Right atrium auricular region (tissue), 2 donors: Measurements from ENCODE around the gene ADAMTS2. TPM values are rescaled to one million over a fixed set of nuclear protein-coding genes. Genes with fewer than 3 reads are reported as not detected.
A peak's percentile ranks its signal among the peaks of the same experiment; 100 is the strongest.

Experiments used
- DNase-seq: peaks from one replicate; pipeline ENCODE4 v3.0.0-alpha.2; 2019; ENCODE audit warnings: low spot score
- H3K27ac ChIP-seq, 2 donors: fragments of 200-600 bp; sonication (generic); 1 replicate in 1 of 2; 2 replicates in 1 of 2; pipeline ENCODE4 v1.5.1; 2016 to 2019
- H3K27me3 ChIP-seq, 2 donors: fragments of 200-600 bp; sonication (generic); one replicate each; pipeline versions ENCODE4 v1.5.1 to v1.6.0; 2017 to 2019
- H3K36me3 ChIP-seq: fragments of 200-600 bp; sonication (generic); one replicate; pipeline ENCODE4 v1.5.1; 2016
- H3K4me1 ChIP-seq, 2 donors: fragments of 200-600 bp; sonication (generic); one replicate each; pipeline versions ENCODE4 v1.5.1 to v1.6.0; 2017 to 2019
- H3K4me3 ChIP-seq, 2 donors: fragments of 200-600 bp; sonication (generic); 1 replicate in 1 of 2; 2 replicates in 1 of 2; pipeline ENCODE4 v1.5.1; 2017 to 2019; ENCODE audit warnings: mild to moderate bottlenecking in 1 of 2, moderate library complexity in 1 of 2
- H3K9me3 ChIP-seq, 2 donors: fragments of 200-600 bp; sonication (generic); one replicate each; pipeline ENCODE4 v1.5.1; 2019
- CTCF ChIP-seq, 2 donors: fragments of 200-600 bp; sonication (generic); IDR thresholded peaks; one replicate each; pipeline ENCODE4 v1.5.1; 2019; ENCODE audit warnings: antibody characterized with exemption in 2 of 2
- total RNA-seq, 2 donors: library from RNA; depleted of rRNA; stranded (reverse); fragments of >200 nt; gene quantifications; one replicate each; pipeline ENCODE4 v1.1.0, GENCODE V29; 2016

The ADAMTS2 gene
- total RNA-seq, 2 donors from 2014 or later, result 13.6 to 13.7 TPM

- Histone ChIP-seq H3K4me3 (no peak overlapping the region), H3K36me3 (no peaks in the 10 kb centered on the region), H3K4me1 (peaks cover 0 to 15% of the 10 kb centered on the region in 2 donors), H3K9me3 (no peaks in the 10 kb centered on the region), H3K27ac (no peak overlapping the region), H3K27me3 (no peaks in the 10 kb centered on the region)
- no peak for DNase-seq
- no peak for TF ChIP-seq CTCF (IDR thresholded peaks at IDR 0.05)
These were observed 174.7 kb downstream of the ADAMTS2 start for GRCh38 chr5:179170606-179171005.

GRCh38 chr5:179169836-179170235, 175.4 kb downstream of the ADAMTS2 start:
- TF ChIP-seq CTCF (IDR thresholded peaks at IDR 0.05), result no peak
- Histone ChIP-seq H3K4me1 (peaks cover 0 to 15% of the 10 kb centered on the region in 2 donors), H3K4me3 (no peak overlapping the region), H3K27me3 (no peaks in the 10 kb centered on the region), H3K9me3 (no peaks in the 10 kb centered on the region), H3K27ac (no peak overlapping the region), H3K36me3 (no peaks in the 10 kb centered on the region)
- DNase-seq, result no peak

GRCh38 chr5:179168664-179169063, 176.6 kb downstream of the ADAMTS2 start:
- DNase-seq, result no peak
- Histone ChIP-seq H3K27me3 (no peaks in the 10 kb centered on the region), H3K27ac (no peak overlapping the region), H3K4me3 (no peak overlapping the region), H3K9me3 (no peaks in the 10 kb centered on the region), H3K36me3 (no peaks in the 10 kb centered on the region), H3K4me1 (peaks cover 0 to 15% of the 10 kb centered on the region in 2 donors)
- TF ChIP-seq CTCF (IDR thresholded peaks at IDR 0.05), result no peak

- no peak for DNase-seq
- H3K4me3 ChIP-seq, result no peak overlapping the region
These were observed 177.3 kb downstream of the ADAMTS2 start for GRCh38 chr5:179167871-179168451.

GRCh38 chr5:179166886-179167841, 178.1 kb downstream of the ADAMTS2 start:
- no peak for DNase-seq
- Histone ChIP-seq H3K36me3 (no peaks in the 10 kb centered on the region), H3K4me1 (peaks cover 0 to 15% of the 10 kb centered on the region in 2 donors), H3K9me3 (no peaks in the 10 kb centered on the region), H3K27me3 (no peaks in the 10 kb centered on the region), H3K27ac (no peak overlapping the region), H3K4me3 (peak overlapping the region in 1 of 2 donors; percentile 30)
- TF ChIP-seq CTCF (IDR thresholded peaks at IDR 0.05), result peak; percentile 97

More at GRCh38 chr5:179167871-179168451, 177.3 kb downstream of the ADAMTS2 start:
- Histone ChIP-seq H3K27ac (no peak overlapping the region), H3K36me3 (no peaks in the 10 kb centered on the region), H3K27me3 (no peaks in the 10 kb centered on the region), H3K9me3 (no peaks in the 10 kb centered on the region), H3K4me1 (peaks cover 0 to 15% of the 10 kb centered on the region in 2 donors)
- no peak for TF ChIP-seq CTCF (IDR thresholded peaks at IDR 0.05)
